CD4-positive, alpha-beta T cell treated with Interleukin-4 for 1 hour (primary cell): Measurements from ENCODE around the gene TRAF4.

Experiments
- DNase-seq, 2 donors: peaks; one replicate each; pipeline ENCODE4 v3.0.0-alpha.2; 2020 to 2022

TRAF4 gene

GRCh38 chr17:28743243-28744103, at the start of gene TRAF4:
Gene TRAF4 (plus strand): TSS chr17:28744011. CDS start chr17:28744113, 102 bp downstream.
- peak; percentile 78 to 80 for DNase-seq

- DNase-seq, result no peak
Observed at GRCh38 chr17:28698253-28698941, 45.4 kb upstream of the TRAF4 start.

GRCh38 chr17:28700278-28700677, 43.5 kb upstream of the TRAF4 start:
- DNase-seq, result no peak

GRCh38 chr17:28700830-28701492, 42.9 kb upstream of the TRAF4 start:
- no peak for DNase-seq

GRCh38 chr17:28702026-28702751, 41.6 kb upstream of the TRAF4 start:
- no peak for DNase-seq

GRCh38 chr17:28702752-28703150, 41.1 kb upstream of the TRAF4 start:
- no peak for DNase-seq

- DNase-seq, result no peak
Observed at GRCh38 chr17:28703552-28704218, 40.1 kb upstream of the TRAF4 start.

GRCh38 chr17:28704219-28704858, 39.5 kb upstream of the TRAF4 start:
- DNase-seq, result no peak

GRCh38 chr17:28705074-28705659, 38.6 kb upstream of the TRAF4 start:
- no peak for DNase-seq

GRCh38 chr17:28705728-28706334, 38.0 kb upstream of the TRAF4 start:
- no peak for DNase-seq

GRCh38 chr17:28706471-28707338, 37.1 kb upstream of the TRAF4 start:
- DNase-seq, result no peak

- no peak for DNase-seq
Observed at GRCh38 chr17:28707339-28707720, 36.5 kb upstream of the TRAF4 start.

- peak; percentile 89 to 93 for DNase-seq
Observed at GRCh38 chr17:28710861-28711722, 32.7 kb upstream of the TRAF4 start.

- peak in 1 of 2 donors; percentile 38 for DNase-seq
Observed at GRCh38 chr17:28711723-28712031, 32.1 kb upstream of the TRAF4 start, which contains the start of gene PROCA1. Gene PROCA1 (minus strand): TSS chr17:28711888. CDS start chr17:28711660, 228 bp downstream.

GRCh38 chr17:28712032-28712704, 31.6 kb upstream of the TRAF4 start:
- peak; percentile 76 to 77 for DNase-seq

GRCh38 chr17:28712705-28713415, 31.0 kb upstream of the TRAF4 start:
- no peak for DNase-seq

- DNase-seq, result no peak
Observed at GRCh38 chr17:28714281-28714680, 29.5 kb upstream of the TRAF4 start.

- DNase-seq, result no peak
Observed at GRCh38 chr17:28715217-28715616, 28.6 kb upstream of the TRAF4 start.
